OCI-M2 (cell line): ENCODE results near the gene RNLS.

Source experiments
- DNase-seq: peaks from one replicate; lab custom pipeline; 2025; ENCODE audit not compliant: unreplicated experiment; lab: John Stamatoyannopoulos, UW

Gene RNLS

DNA sequence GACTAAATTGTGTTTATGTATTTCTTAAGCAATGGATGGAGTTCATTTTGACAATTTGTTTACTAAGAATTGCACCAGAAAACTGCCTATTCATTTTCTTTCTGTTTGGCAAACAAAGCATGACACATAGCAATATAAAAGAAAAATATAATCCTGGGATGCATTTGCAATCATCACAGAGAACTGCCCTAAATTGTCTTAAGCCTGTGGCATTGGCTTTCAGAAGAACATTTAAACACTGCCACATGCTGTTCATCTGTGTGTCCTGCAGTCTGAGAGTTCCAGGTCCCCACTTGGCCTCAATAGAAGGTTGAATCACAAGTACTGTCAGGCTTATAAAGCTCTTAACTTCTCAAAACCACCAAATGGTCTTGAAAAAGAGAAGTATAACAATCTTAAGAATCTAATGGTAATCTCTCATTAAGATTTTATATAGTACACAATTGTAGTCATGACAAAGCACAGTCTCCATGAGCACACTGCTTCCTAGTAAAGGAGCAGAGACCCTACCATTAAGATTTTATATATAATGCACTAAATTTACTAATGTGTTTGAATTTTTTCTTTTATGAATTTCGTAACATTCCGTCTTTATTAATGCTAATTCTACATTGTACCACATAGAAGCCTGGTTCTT is 29.9 kb downstream of the RNLS start:
- DNase-seq: peak; percentile 3

DNA sequence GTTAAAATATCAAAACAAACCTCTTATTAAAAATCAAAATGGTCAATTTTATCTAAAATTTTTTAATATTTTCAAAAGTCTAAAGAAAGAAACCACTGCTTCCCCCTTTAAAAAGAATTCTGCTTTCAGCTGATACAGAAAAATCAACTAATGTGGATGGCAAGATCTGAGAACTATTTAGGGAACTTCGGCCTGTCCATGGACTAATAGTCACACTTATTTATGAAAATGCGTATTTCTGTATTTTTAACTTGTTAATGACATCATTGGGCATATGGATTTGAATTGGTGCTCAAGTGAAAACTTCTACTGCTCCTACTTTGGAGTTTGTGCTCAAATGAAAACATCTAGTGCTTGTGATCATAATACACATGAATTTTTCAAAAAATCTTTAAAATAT is 31.9 kb downstream of the RNLS start:
- no peak for DNase-seq

DNA sequence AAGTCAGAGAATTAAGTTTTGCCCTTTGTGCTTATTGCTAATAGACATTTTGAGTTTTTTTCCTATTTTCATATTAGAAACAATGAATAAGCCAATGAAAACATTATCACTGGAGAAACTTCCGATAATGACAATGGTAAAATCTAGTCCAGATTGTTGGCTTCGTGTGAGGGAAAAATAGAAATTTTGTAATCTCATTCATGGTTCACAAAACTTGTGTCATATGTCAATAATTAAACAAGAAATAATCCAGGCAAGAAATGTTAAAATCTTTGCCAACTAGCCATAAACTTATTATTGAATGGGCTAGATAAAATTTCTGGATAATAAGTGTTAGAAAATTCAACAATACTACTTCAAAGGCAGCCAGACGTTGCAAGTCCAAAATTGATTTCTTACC is 36.6 kb downstream of the RNLS start:
- no peak for DNase-seq

DNA sequence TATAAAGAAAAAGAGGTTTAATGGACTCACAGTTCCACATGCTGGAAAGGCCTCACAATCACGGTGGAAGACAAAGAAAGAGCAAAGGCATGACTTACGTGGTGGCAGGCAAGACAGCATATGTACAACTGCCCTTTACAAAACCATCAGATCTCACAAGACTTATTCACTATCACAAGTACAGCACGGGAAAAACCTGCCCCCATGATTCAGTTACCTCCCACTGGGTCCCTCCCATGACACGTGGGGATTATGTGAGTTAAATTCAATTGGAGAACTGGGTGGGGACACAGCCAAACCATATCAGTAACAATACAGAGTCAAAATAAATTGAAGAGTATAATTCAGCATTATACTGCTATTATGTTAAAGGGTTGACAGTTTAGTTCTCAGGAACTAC is 37.8 kb downstream of the RNLS start:
- no peak for DNase-seq

DNA sequence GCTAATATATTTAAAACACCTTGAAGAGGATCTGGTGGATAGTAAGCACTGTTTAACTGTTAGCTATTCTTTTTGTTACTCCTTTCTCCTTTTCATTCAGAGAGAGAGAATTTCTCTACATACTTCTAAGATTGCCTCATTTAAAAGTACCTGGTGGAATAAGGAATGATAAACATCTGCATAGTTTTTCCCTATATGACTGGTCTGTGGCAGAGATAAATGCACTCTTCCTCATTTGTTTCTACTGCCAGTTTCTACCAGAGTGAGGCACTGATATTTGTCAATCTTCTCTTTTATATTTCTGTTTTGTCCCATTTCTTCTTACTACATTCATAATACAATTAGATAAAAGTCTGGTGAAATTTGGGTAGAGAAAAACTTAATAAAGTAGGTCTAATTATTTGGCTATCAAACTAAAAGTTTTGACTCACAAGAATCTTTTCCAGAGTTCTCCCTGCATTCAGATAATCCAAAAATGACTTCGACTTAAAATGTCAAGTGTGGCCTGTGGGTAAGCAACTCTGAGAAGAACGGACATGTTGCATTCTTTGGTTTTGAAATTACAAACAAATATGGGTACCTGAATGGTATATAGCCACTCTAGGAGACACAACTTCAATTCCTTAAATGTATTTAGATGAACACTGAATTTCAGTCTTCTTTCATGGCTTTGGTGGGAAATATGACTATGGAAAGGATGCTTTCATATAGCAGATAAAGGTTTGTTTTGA is 38.8 kb downstream of the RNLS start:
- DNase-seq: no peak

DNA sequence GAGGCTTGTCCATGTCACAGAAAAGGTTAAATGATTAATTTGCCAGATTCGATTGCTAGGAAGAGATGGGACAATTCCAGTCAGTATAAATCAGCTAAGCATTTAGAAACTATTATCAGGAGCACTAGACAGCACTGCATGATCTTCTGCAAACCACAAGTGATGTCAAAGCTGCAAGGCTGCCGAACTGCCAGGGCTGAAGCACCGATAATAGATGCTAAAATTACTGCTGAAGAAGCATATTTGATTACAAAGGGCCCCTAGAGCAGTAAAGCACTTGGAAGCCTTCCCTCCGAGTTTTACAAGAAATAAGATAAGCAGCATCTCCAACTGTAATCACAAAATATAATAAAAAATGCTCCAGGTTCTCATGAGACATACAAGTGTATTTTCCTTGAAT is 40.6 kb downstream of the RNLS start:
- no peak for DNase-seq

DNA sequence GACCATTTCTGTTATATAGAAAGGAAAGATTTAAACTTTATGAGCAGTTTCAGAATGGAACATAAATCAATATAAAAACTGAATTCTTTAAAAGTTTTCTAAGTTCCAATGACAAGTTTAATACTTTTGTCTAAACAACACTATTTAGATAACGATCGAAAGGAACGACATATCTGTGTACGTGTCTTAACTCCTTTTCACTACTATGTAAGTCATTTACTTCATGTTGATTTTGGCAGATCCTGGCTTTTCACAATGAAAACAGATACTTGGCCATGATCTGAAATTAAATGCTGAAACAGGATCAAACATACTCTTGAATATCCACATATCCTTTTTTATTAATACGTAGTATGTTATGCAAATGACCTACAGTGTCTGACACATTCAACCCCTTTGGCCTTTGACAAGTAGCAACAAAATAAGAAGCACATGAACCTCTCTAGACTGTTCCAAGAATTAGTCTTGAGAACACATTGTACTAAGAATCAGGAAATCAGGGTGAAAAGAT is 41.9 kb downstream of the RNLS start:
- DNase-seq: no peak

DNA sequence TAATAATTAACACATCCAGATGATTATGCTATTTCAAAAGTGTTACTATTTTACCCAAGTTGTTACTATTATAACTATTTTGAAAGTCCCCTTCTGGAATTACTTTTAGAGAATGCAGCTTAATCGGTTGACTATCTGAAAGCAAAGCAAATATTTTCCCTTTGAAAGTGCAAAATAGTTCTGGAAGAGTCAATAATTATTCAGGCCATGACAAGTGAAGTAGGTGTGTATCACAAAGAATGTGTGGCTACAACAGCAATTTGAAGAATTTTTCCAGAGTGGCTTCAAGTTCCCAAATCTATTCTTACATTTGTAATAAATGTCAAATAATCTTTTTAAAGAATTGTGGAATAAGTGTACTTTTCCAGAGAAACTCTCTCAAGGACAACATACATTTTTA is 42.8 kb downstream of the RNLS start:
- DNase-seq: no peak

DNA sequence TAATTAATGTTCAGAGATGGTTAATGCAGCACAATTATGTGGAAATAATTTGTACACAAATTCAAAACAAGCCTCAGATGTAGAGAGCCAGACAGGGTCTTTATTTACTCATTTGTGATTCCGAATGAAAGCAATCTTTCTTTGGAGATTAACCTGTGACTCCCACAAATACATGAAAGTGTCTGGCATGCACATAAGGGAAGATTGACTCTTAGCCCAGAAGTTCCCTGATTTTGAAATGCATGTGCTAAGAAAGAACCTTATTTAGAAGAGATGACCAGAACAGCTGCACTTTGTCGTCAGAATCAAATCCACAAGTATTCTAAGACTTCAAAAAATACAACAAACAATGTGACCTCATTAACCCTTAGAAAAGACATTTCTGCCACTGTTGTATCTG is 45.1 kb downstream of the RNLS start:
- no peak for DNase-seq

DNA sequence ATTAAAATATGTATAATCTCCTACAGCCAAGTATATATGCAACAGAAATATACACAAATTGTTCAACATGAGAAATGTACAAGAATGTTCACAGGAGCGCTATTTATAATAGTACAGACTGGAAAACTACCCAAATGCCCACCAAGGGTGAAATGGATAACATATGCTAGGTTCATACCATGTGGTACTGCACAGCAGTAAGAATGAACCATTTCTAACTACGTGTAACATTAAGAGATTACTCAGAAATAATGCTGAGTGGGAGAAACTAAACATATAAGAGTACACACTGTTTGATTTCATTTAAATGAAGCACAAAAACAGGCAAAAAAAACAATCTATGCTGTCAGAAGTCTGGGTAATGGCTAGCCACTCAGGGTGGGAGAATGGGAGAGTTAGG is 45.8 kb downstream of the RNLS start:
- DNase-seq: no peak

DNA sequence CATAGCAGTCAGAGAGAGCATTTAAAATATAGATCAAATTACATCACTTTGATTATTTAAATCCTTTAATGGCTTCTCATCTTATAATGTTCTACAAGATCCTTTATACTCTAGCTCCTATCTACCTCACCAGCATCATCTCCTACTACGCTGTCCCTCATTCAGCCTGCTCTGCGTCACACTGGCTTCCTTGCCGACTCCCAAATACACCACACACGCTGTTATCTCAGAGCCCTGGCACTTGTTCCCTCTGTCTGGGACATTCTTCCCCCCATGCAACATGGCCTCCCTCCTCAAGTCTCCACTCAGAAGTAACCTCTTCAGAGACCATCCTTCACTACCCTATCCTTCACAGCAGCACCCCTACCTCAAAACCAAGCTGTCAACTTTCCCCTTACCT is 46.7 kb downstream of the RNLS start:
- DNase-seq: no peak

DNA sequence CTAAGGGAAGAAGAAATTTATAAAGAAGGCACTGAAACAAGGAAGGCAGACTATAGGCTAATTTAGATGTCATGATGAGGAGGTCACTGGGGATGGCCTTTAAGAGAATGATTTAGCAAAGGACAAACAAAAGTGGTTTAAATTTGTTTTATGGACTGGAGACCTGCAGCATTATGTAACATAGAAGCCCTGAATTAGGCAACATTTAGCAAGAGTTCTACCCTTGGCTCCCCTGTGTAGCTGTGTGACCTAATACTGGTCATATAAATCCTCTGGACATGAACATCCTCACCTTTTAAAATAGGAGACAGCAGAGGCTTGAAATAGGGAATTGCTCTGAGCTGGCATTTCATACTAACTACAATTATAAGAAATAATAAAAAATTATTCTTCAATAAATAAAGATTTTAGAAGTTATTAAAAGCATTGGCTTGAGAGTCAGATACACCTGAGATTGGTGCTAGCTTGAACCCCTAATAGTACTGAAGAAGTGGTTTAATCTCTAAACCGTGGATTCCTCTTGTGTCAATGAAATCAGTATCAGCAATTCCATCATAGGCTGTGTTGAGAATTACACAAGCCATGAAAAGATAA is 48.9 kb downstream of the RNLS start:
- no peak for DNase-seq

DNA sequence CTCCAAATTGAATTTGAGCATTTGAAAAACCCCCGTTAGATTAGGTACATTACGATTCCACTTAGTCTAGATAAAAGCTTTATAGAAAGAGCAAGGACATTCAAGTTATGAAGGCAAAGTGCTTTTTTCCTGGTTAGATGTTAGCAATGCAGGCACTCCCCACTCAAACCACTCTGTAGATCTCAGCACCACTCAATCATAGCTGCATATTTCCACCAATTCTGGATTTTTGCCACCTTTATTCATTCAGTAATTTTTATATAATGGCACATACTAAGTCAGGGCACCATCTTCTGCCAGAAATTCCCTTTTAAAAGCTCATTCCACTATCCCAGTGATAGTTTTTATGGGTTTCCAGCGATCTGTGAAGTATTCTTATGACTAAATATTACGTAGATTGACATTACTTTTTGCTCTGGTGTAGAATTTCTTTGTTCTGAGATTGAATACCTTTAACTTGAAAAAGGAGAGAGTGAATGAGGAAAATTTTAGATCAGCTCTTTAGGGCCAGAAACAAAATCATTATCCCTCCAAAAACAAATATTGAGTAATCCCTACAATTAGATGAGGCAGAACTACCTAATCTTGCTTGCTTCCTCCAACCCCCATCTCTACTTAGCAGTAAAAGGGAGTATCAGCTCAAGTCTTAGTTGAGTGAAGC is 51.6 kb downstream of the RNLS start:
- DNase-seq: no peak

DNA sequence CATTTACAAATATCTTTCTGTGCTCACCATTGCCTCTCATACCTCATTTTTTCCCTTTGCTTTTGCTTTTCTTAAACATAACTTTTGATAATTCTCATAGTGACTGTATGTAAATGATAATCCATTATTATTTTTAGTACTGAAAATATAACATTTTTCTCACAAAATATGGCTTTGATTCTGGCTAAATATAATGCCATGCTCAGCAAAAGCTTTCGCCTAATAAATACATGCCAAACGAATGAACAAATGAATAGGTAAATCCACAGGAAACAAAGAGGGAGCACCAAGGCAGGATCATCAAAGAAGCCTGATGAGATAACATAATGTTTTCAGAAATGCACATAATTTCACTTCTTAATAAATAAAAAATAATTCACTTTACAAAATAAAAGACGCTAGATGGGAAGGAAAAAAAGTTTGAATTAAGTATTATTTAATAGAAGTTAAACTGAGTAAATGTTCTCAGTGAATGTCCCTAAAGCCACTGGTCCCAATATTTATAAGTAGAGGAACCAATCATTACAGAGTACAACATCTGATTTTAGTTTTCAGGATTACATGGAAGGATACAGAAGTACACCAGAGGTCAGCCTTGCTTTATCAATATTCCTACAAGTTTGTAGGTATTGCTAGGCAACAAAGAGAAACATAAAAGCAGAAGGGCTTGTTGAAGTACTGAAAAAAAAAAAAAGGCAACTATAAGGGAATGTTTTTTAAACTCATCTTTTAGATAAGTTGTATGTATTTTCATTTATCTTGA is 52.3 kb downstream of the RNLS start:
- DNase-seq: no peak

DNA sequence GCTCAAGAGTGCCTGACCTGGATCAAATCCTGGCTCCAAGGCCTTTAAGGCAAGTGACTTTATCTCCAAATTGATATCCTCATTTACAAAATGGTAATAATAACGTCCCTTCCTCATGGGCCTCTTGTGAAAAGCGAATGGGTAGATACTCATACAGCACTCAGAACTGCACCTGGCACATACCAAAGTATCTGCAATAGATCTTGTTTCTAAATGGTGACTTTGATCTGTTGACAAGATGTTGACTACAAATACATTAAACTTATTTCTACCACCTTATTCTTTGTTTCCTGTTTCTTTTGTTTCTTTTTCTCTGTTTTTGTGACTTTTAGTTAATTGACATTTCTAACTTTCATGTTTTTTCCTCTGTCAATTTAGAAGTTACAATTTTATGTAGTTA is 53.0 kb downstream of the RNLS start:
- no peak for DNase-seq

DNA sequence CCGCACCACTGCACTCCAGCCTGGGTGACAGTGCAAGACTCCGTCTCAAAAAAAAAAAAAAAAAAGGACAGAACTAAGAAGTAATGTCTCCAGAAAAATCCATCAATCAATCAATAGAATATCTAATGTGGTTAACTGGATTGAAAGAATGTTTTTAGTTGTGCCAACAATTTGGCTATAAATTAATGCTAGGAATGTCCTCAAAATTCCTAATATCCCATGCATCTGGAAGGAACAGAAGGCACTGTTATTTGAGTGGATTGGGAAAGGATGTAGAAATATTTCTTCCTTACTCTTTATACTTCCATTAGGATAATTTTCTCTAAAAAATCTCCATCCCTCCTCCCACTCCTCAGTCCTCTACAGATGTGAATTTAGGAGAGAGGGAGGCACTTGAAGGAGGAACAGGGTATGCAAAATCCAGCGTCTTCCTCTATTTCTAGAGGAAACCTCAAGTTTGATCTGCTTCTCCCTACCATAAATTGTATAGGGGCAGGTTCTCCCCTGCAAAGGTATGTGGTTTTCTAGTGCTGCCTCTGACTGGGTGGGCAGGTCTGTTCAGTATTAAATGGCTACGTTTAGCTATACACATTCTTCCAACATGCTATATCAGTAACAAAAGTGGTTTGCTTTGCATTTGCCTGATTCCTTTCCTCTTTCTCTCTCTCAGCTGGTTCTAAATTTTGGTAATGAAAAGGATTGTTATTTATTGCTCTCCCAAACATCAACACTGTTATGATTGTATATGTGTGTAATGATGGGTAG is 54.1 kb downstream of the RNLS start:
- DNase-seq: no peak

DNA sequence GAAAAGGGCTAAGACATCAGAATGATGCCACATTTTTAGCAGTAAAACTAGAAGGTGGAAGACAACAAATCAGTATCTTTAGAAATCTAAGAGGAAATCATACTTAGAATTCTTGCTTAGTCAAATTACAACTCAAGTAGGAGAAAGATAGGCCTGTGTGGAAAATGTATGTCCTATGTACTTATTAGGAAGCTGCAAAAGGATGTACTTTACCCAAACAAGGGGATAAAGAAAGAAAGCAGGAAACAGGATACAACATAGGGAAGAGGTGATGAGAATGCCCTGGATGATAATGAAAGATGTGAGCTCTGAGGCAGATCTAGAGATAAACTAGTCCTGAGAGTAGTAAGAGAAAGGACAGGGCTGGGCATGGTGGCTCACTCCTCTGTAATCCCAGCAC is 54.9 kb downstream of the RNLS start:
- DNase-seq: no peak

DNA sequence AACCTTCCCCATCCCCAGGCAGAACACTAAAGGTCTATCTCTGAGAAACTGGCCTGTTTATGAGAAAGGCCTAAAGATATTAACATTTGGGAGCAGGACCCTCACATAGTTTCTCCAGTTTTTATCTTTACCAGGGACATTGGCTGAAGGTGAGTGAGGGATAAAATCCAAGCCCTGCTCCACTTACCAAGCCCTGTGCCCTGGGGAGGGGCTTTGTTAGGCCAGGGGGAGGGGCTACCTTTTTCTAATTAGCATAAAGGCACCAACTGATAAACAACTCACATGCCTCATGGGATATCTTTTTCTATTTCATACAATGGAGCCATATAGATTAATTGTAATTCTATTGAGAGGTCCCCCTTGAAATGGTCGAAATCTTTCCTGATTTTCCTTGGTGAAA is 55.9 kb downstream of the RNLS start:
- DNase-seq: no peak

DNA sequence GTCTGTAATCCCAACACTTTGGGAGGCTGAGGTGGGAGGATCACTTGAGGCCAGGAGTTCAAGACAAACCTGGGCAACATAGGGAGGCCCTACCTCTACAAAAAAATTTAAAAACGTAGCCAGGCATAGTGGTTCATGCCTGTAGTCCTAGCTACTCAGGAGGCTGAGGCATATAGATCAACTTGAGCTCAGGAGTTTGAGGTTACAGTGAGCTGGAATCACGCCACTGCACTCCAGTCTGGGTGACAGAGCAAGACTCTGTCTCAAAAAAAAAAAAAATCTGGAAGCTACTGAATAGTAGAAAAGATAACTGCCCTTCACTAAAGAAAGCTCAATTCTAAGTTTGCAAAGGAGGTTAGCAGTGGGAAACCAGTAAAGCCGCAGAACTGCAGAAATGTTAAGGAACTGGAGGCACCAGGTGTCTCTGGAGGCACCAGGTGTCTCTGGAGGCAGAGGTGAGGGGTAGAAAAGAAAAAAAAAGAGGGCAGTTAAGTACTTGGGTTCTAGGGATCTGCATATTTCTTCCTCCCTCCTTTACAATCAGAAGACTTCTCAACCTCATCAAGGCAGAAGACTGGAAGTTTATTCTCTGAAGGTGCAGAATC is 56.5 kb downstream of the RNLS start:
- DNase-seq: no peak
